DMS79 (cell line): ENCODE results near the gene SPINK9.

Experiments
- DNase-seq: peaks from one replicate; lab custom pipeline; 2025; lab: John Stamatoyannopoulos, UW

SPINK9 gene

GRCh38 chr5:148368299-148368698, 32.9 kb downstream of the SPINK9 start:
- no peak for DNase-seq

GRCh38 chr5:148372166-148372725, 36.9 kb downstream of the SPINK9 start:
- DNase-seq, result no peak

- no peak for DNase-seq
Observed at GRCh38 chr5:148372893-148373292, 37.5 kb downstream of the SPINK9 start.

- DNase-seq, result no peak
Observed at GRCh38 chr5:148374690-148375360, 39.5 kb downstream of the SPINK9 start.

- no peak for DNase-seq
Observed at GRCh38 chr5:148376198-148376597, 40.8 kb downstream of the SPINK9 start.

GRCh38 chr5:148378670-148379069, 43.3 kb downstream of the SPINK9 start:
- no peak for DNase-seq

- no peak for DNase-seq
Observed at GRCh38 chr5:148379340-148379739, 44.0 kb downstream of the SPINK9 start.

- no peak for DNase-seq
Observed at GRCh38 chr5:148381906-148382305, 46.5 kb downstream of the SPINK9 start.

- no peak for DNase-seq
Observed at GRCh38 chr5:148382961-148383360, 47.6 kb downstream of the SPINK9 start.

- DNase-seq, result peak; percentile 75
Observed at GRCh38 chr5:148383564-148384379, 48.4 kb downstream of the SPINK9 start, which contains the start of gene FBXO38. TSS of gene FBXO38 (plus strand) at chr5:148383958. CDS start at chr5:148394777, 10,819 bp downstream.

- no peak for DNase-seq
Observed at GRCh38 chr5:148384380-148384737, 49.0 kb downstream of the SPINK9 start.

- DNase-seq, result no peak
Observed at GRCh38 chr5:148385094-148385493, 49.7 kb downstream of the SPINK9 start.

GRCh38 chr5:148386041-148386440, 50.7 kb downstream of the SPINK9 start:
- no peak for DNase-seq

- DNase-seq, result no peak
Observed at GRCh38 chr5:148387325-148387724, 52.0 kb downstream of the SPINK9 start.

GRCh38 chr5:148388696-148389095, 53.3 kb downstream of the SPINK9 start:
- no peak for DNase-seq
